ENCODE measurements around the gene CNKSR3.
"Not testable (repeated sequence)": the region's sequence is repeated elsewhere in the genome, so short reads cannot be mapped to it uniquely, and the experiment has no call there.

Gene CNKSR3

GRCh38 chr6:154526996-154527395 lies 16.5 kb upstream of the CNKSR3 start:
- no peak for DNase-seq

GRCh38 chr6:154522576-154522975 lies 12.1 kb upstream of the CNKSR3 start:
- DNase-seq = peak in 1 of 2 experiments; percentile 17

- no peak for DNase-seq
Measured at GRCh38 chr6:154521412-154521811, 10.9 kb upstream of the CNKSR3 start.

GRCh38 chr6:154520280-154520679 lies 9.8 kb upstream of the CNKSR3 start:
- DNase-seq = no peak

GRCh38 chr6:154518396-154518795 lies 7.9 kb upstream of the CNKSR3 start:
- no peak for DNase-seq

GRCh38 chr6:154516276-154516675 lies 5.8 kb upstream of the CNKSR3 start:
- DNase-seq = no peak

- no peak for DNase-seq
Measured at GRCh38 chr6:154515826-154516225, 5.3 kb upstream of the CNKSR3 start.

GRCh38 chr6:154515076-154515475 lies 4.6 kb upstream of the CNKSR3 start:
- DNase-seq = not testable (repeated sequence)

- no peak for DNase-seq
Measured at GRCh38 chr6:154514481-154514880, 4.0 kb upstream of the CNKSR3 start.

- DNase-seq = no peak
Measured at GRCh38 chr6:154513601-154514320, 3.3 kb upstream of the CNKSR3 start.

GRCh38 chr6:154512201-154512600 lies 1.7 kb upstream of the CNKSR3 start:
- DNase-seq = no peak

GRCh38 chr6:154511791-154512190 lies 1.3 kb upstream of the CNKSR3 start:
- no peak for DNase-seq

- no peak for DNase-seq
Measured at GRCh38 chr6:154509421-154510143, 903 bp downstream of the CNKSR3 start.

- DNase-seq = no peak
Measured at GRCh38 chr6:154508573-154509375, 1.7 kb downstream of the CNKSR3 start.

GRCh38 chr6:154506991-154507898 lies 3.2 kb downstream of the CNKSR3 start:
- DNase-seq = no peak

GRCh38 chr6:154506582-154506981 lies 3.9 kb downstream of the CNKSR3 start:
- DNase-seq = no peak

GRCh38 chr6:154506108-154506507 lies 4.4 kb downstream of the CNKSR3 start:
- DNase-seq = no peak

- no peak for DNase-seq
Measured at GRCh38 chr6:154504865-154505449, 5.5 kb downstream of the CNKSR3 start.

- no peak for DNase-seq
Measured at GRCh38 chr6:154504102-154504501, 6.4 kb downstream of the CNKSR3 start.

GRCh38 chr6:154503658-154504057 lies 6.8 kb downstream of the CNKSR3 start:
- no peak for DNase-seq

- DNase-seq = no peak
Measured at GRCh38 chr6:154502553-154502952, 7.9 kb downstream of the CNKSR3 start.

GRCh38 chr6:154501578-154501868 lies 9.0 kb downstream of the CNKSR3 start:
- no peak for DNase-seq
